Measurements from ENCODE around the gene MYCBP.
"Not testable (repeated sequence)": the region's sequence is repeated elsewhere in the genome, so short reads cannot be mapped to it uniquely, and the experiment has no call there.

The MYCBP gene

GRCh38 chr1:38873027-38873969 lies at the start of gene MYCBP:
MYCBP (minus strand) TSS chr1:38873348; CDS start chr1:38873305, 43 bp downstream.
- peak; percentile 98 for DNase-seq

- DNase-seq, result peak; percentile 23
Observed at GRCh38 chr1:38919130-38919529, 46.0 kb upstream of the MYCBP start.

GRCh38 chr1:38918568-38918967 lies 45.4 kb upstream of the MYCBP start:
- DNase-seq, result no peak

- DNase-seq, result no peak
Observed at GRCh38 chr1:38917772-38918171, 44.6 kb upstream of the MYCBP start.

- no peak for DNase-seq
Observed at GRCh38 chr1:38917337-38917736, 44.2 kb upstream of the MYCBP start.

- no peak for DNase-seq
Observed at GRCh38 chr1:38915352-38915948, 42.3 kb upstream of the MYCBP start.

GRCh38 chr1:38914908-38915307 lies 41.8 kb upstream of the MYCBP start:
- DNase-seq, result not testable (repeated sequence)

- DNase-seq, result peak; percentile 62
Observed at GRCh38 chr1:38908821-38909220, 35.7 kb upstream of the MYCBP start.

GRCh38 chr1:38905985-38906384 lies 32.8 kb upstream of the MYCBP start:
- no peak for DNase-seq

GRCh38 chr1:38899560-38899959 lies 26.4 kb upstream of the MYCBP start:
- no peak for DNase-seq

GRCh38 chr1:38898653-38899230 lies 25.6 kb upstream of the MYCBP start:
- peak; percentile 16 for DNase-seq

GRCh38 chr1:38896169-38896568 lies 23.0 kb upstream of the MYCBP start:
- DNase-seq, result no peak

GRCh38 chr1:38892976-38893375 lies 19.8 kb upstream of the MYCBP start:
- no peak for DNase-seq

GRCh38 chr1:38891753-38892152 lies 18.6 kb upstream of the MYCBP start:
- peak; percentile 52 for DNase-seq

- DNase-seq, result no peak
Observed at GRCh38 chr1:38889589-38889988, 16.4 kb upstream of the MYCBP start.

GRCh38 chr1:38888423-38889333 lies 15.5 kb upstream of the MYCBP start:
- no peak for DNase-seq

- no peak for DNase-seq
Observed at GRCh38 chr1:38885092-38885491, 11.9 kb upstream of the MYCBP start.

GRCh38 chr1:38881487-38881886 lies 8.3 kb upstream of the MYCBP start, which contains the start of gene GJA9:
GJA9 (minus strand) TSS chr1:38881587; CDS start chr1:38876098, 5,489 bp downstream.
- DNase-seq, result no peak

GRCh38 chr1:38875811-38876210 lies 2.7 kb upstream of the MYCBP start:
- DNase-seq, result no peak

GRCh38 chr1:38872401-38873026 lies 634 bp downstream of the MYCBP start:
- peak; percentile 38 for DNase-seq

- no peak for DNase-seq
Observed at GRCh38 chr1:38870996-38871395, 2.2 kb downstream of the MYCBP start.

- no peak for DNase-seq
Observed at GRCh38 chr1:38867208-38867607, 5.9 kb downstream of the MYCBP start.

Measured in NCI-H82 (cell line).